AG04450 (cell line): Measurements from ENCODE around the gene COL19A1. TPM values are rescaled to one million over a fixed set of nuclear protein-coding genes. Genes with fewer than 3 reads are reported as not detected.

Experiments used
- CTCF ChIA-PET: fragments of 300-600, 350-600 bp; formaldehyde crosslinking; extraction: SDS; loops from one replicate; lab custom pipeline; 2022; ENCODE audit warnings: antibody characterized with exemption, inconsistent platforms; lab: Charles Lee
- POLR2A ChIA-PET: fragments of 350-600 bp; formaldehyde crosslinking; extraction: SDS; loops from one replicate; lab custom pipeline; 2021; ENCODE audit warnings: antibody characterized with exemption, inconsistent platforms; lab: Yijun Ruan, JAX
- DNase-seq: peaks from one replicate; pipeline ENCODE4 v3.0.0-alpha.2; 2011; ENCODE audit warnings: low read depth, low spot score
- H3K27ac ChIP-seq: one replicate; pipeline ENCODE4 v1.5.1; 2012; ENCODE audit warnings: low read depth, low read length, control low read depth
- H3K27me3 ChIP-seq: one replicate; pipeline ENCODE4 v1.6.0; 2012; ENCODE audit warnings: low read length; ENCODE audit not compliant: control insufficient read depth, insufficient read depth
- H3K4me3 ChIP-seq: 2 replicates; pipeline ENCODE4 v1.5.1; 2011; ENCODE audit warnings: mild to moderate bottlenecking, low read depth, low read length, control low read depth
- H3K9me3 ChIP-seq: 2 replicates; pipeline ENCODE4 v1.5.1; 2012; ENCODE audit warnings: low read length; ENCODE audit not compliant: control insufficient read depth, insufficient read depth
- polyA plus RNA-seq: library from polyadenylated mRNA; depleted of rRNA; stranded (reverse); fragments of >200 nt; gene quantifications from 2 replicates; pipeline ENCODE4 v1.2.3, GENCODE V29; 2011
- TF ChIP-seq, protein P1 (sequence below): IDR thresholded peaks from 2 replicates; pipeline ENCODE4 v1.5.1; 2011; ENCODE audit warnings: low read depth, low read length, control low read depth, inconsistent platforms

The COL19A1 gene
- polyA plus RNA-seq, 1 experiment = 0.09 TPM

DNA sequence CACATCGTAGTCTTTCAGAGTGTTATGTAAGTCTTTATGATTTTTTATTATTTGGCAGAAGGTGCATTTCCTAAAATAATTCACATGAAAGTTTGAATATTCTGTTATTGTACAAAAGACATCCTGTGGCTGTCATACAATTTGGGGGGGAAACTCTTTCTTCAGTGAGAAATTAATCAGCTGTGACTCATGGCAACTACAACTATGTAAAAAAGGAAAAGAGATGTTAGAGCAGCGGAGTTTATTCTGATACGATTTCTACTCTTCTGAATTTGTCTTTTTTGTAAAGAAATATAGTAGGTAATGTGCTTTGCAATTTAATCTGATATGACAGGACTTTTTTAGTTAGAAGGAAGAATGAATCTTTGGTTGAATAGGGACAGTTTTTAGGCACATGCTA is 14.2 kb downstream of the COL19A1 start:
- Histone ChIP-seq H3K27ac (no peak overlapping the region), H3K4me3 (no peak overlapping the region), H3K9me3 (no peaks in the 10 kb centered on the region), H3K27me3 (no peaks in the 10 kb centered on the region)
- DNase-seq = no peak
- ChIA-PET POLR2A (no interaction called here), CTCF (no interaction called here)
- TF ChIP-seq, protein P1, sequence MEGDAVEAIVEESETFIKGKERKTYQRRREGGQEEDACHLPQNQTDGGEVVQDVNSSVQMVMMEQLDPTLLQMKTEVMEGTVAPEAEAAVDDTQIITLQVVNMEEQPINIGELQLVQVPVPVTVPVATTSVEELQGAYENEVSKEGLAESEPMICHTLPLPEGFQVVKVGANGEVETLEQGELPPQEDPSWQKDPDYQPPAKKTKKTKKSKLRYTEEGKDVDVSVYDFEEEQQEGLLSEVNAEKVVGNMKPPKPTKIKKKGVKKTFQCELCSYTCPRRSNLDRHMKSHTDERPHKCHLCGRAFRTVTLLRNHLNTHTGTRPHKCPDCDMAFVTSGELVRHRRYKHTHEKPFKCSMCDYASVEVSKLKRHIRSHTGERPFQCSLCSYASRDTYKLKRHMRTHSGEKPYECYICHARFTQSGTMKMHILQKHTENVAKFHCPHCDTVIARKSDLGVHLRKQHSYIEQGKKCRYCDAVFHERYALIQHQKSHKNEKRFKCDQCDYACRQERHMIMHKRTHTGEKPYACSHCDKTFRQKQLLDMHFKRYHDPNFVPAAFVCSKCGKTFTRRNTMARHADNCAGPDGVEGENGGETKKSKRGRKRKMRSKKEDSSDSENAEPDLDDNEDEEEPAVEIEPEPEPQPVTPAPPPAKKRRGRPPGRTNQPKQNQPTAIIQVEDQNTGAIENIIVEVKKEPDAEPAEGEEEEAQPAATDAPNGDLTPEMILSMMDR = no peak

GRCh38 chr6:69881322-69882151 is 15.2 kb downstream of the COL19A1 start:
- Histone ChIP-seq H3K9me3 (no peaks in the 10 kb centered on the region), H3K27ac (no peak overlapping the region), H3K4me3 (no peak overlapping the region), H3K27me3 (no peaks in the 10 kb centered on the region)
- ChIA-PET POLR2A (no interaction called here), CTCF (no interaction called here)
- TF ChIP-seq, protein P1 = no peak
- no peak for DNase-seq

- no peak overlapping the region for H3K27ac ChIP-seq
- TF ChIP-seq, protein P1 = no peak
- ChIA-PET CTCF (no interaction called here), POLR2A (no interaction called here)
- H3K4me3 ChIP-seq = no peak overlapping the region
- no peaks in the 10 kb centered on the region for H3K27me3 ChIP-seq
- no peaks in the 10 kb centered on the region for H3K9me3 ChIP-seq
- DNase-seq = no peak
Observed at GRCh38 chr6:69883551-69883950, 17.2 kb downstream of the COL19A1 start.

GRCh38 chr6:69884231-69884630 is 17.9 kb downstream of the COL19A1 start:
- H3K9me3 ChIP-seq = no peaks in the 10 kb centered on the region
- CTCF ChIA-PET = no interaction called here
- no peak overlapping the region for H3K27ac ChIP-seq
- POLR2A ChIA-PET = no interaction called here
- no peaks in the 10 kb centered on the region for H3K27me3 ChIP-seq
- DNase-seq = no peak
- no peak overlapping the region for H3K4me3 ChIP-seq
- TF ChIP-seq, protein P1 = no peak

DNA sequence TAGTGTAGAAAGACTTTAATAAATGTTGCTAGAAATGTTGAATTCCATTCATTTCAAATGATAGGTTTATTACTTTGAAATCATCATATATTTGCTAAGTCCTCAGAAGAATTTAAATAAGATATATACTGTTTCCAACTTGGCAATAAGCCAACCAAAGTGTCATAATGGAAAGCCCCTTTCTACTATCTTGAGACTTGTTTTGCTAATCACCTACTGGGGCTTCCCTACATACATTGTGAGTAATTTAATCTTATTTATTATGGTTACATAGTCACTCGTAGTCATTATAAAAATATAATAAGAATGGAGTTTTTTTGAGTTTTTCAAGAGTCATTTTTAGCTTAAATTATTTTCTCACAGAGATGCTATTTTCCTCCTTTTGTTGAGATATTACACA is 20.7 kb downstream of the COL19A1 start:
- no peak overlapping the region for H3K4me3 ChIP-seq
- TF ChIP-seq, protein P1 = no peak
- ChIA-PET CTCF (no interaction called here), POLR2A (no interaction called here)
- no peak for DNase-seq
- H3K27me3 ChIP-seq = no peaks in the 10 kb centered on the region
- H3K27ac ChIP-seq = no peak overlapping the region
- H3K9me3 ChIP-seq = no peaks in the 10 kb centered on the region
